ENCODE measurements around the gene SEMA3C.
"Not testable (repeated sequence)": the region's sequence is repeated elsewhere in the genome, so short reads cannot be mapped to it uniquely, and the experiment has no call there.

SEMA3C gene

GRCh38 chr7:80918909-80919721, at the start of gene SEMA3C:
Gene SEMA3C (minus strand): TSS chr7:80919051. CDS start chr7:80916781, 2,270 bp downstream.
- FAIRE-seq = no peak

GRCh38 chr7:80968606-80969005, 49.8 kb upstream of the SEMA3C start:
- no peak for FAIRE-seq

- FAIRE-seq = no peak
These were observed 49.1 kb upstream of the SEMA3C start for GRCh38 chr7:80967917-80968297.

GRCh38 chr7:80967071-80967916, 48.4 kb upstream of the SEMA3C start:
- no peak for FAIRE-seq

GRCh38 chr7:80960244-80960795, 41.5 kb upstream of the SEMA3C start:
- no peak for FAIRE-seq

- no peak for FAIRE-seq
These were observed 38.5 kb upstream of the SEMA3C start for GRCh38 chr7:80957226-80957777.

GRCh38 chr7:80954191-80954590, 35.3 kb upstream of the SEMA3C start:
- no peak for FAIRE-seq

- no peak for FAIRE-seq
These were observed 31.7 kb upstream of the SEMA3C start for GRCh38 chr7:80950550-80950967.

GRCh38 chr7:80949449-80949848, 30.6 kb upstream of the SEMA3C start:
- FAIRE-seq = no peak

- FAIRE-seq = no peak
These were observed 28.0 kb upstream of the SEMA3C start for GRCh38 chr7:80946858-80947257.

GRCh38 chr7:80945976-80946375, 27.1 kb upstream of the SEMA3C start:
- peak; percentile 52 for FAIRE-seq

GRCh38 chr7:80943342-80943741, 24.5 kb upstream of the SEMA3C start:
- no peak for FAIRE-seq

- no peak for FAIRE-seq
These were observed 23.6 kb upstream of the SEMA3C start for GRCh38 chr7:80942261-80943041.

GRCh38 chr7:80941208-80941758, 22.4 kb upstream of the SEMA3C start:
- FAIRE-seq = no peak

GRCh38 chr7:80940539-80941207, 21.8 kb upstream of the SEMA3C start:
- FAIRE-seq = no peak

- FAIRE-seq = no peak
These were observed 18.5 kb upstream of the SEMA3C start for GRCh38 chr7:80937336-80937735.

- no peak for FAIRE-seq
These were observed 17.3 kb upstream of the SEMA3C start for GRCh38 chr7:80935991-80936780.

- no peak for FAIRE-seq
These were observed 15.5 kb upstream of the SEMA3C start for GRCh38 chr7:80934321-80934720.

- no peak for FAIRE-seq
These were observed 13.7 kb upstream of the SEMA3C start for GRCh38 chr7:80932536-80932935.

GRCh38 chr7:80929619-80930018, 10.8 kb upstream of the SEMA3C start:
- FAIRE-seq = no peak

- FAIRE-seq = not testable (repeated sequence)
These were observed 8.1 kb upstream of the SEMA3C start for GRCh38 chr7:80926955-80927354.
